ENCODE data around the gene SNAI3. TPM values are rescaled to one million over a fixed set of nuclear protein-coding genes. Genes with fewer than 3 reads are reported as not detected.

SNAI3 gene
- total and polyA plus RNA-seq, 9 donors: 3.8 to 11.8 (median 7.2) TPM

- 60% methylated on average over 1 of the region's 10 CpGs for WGBS (ENCODE audit: insufficient coverage)
- peaks cover 26% of the 10 kb centered on the region for H3K36me3 ChIP-seq (ENCODE audit: control insufficient read depth, insufficient read depth, low read length)
- peaks cover 8% of the 10 kb centered on the region for H3K27me3 ChIP-seq (ENCODE audit: control insufficient read depth, insufficient read depth, low read length)
- peaks cover 28% of the 10 kb centered on the region for H3K4me1 ChIP-seq (ENCODE audit: control insufficient read depth, insufficient read depth, low read length)
- no peak overlapping the region for H3K4me3 ChIP-seq (ENCODE audit: low read length)
- H3K27ac ChIP-seq (ENCODE audit: low read length): no peak overlapping the region
- no peak for DNase-seq
- no peaks in the 10 kb centered on the region for H3K9me3 ChIP-seq (replicated peaks; ENCODE audit: control insufficient read depth, low read depth, low read length)
Observed at GRCh38 chr16:88692861-88693260, 6.6 kb upstream of the SNAI3 start.

- peaks cover 18% of the 10 kb centered on the region for H3K36me3 ChIP-seq (ENCODE audit: control insufficient read depth, insufficient read depth, low read length)
- no peak overlapping the region for H3K27ac ChIP-seq (ENCODE audit: low read length)
- H3K27me3 ChIP-seq (ENCODE audit: control insufficient read depth, insufficient read depth, low read length): peaks cover 16% of the 10 kb centered on the region
- no peaks in the 10 kb centered on the region for H3K9me3 ChIP-seq (replicated peaks; ENCODE audit: control insufficient read depth, low read depth, low read length)
- DNase-seq: no peak
- H3K4me1 ChIP-seq (ENCODE audit: control insufficient read depth, insufficient read depth, low read length): peaks cover 36% of the 10 kb centered on the region
- 77% methylated on average over 25 of the region's 26 CpGs for WGBS (ENCODE audit: insufficient coverage)
- H3K4me3 ChIP-seq (ENCODE audit: low read length): no peak overlapping the region
Observed at GRCh38 chr16:88691924-88692560, 5.7 kb upstream of the SNAI3 start.

GRCh38 chr16:88691129-88691813, 5.0 kb upstream of the SNAI3 start:
- DNase-seq: no peak
- Histone ChIP-seq H3K36me3 (ENCODE audit: control insufficient read depth, insufficient read depth, low read length) (peaks cover 10% of the 10 kb centered on the region), H3K4me1 (ENCODE audit: control insufficient read depth, insufficient read depth, low read length) (peaks cover 39% of the 10 kb centered on the region), H3K4me3 (ENCODE audit: low read length) (no peak overlapping the region), H3K27me3 (ENCODE audit: control insufficient read depth, insufficient read depth, low read length) (peaks cover 21% of the 10 kb centered on the region), H3K27ac (ENCODE audit: low read length) (no peak overlapping the region), H3K9me3 (replicated peaks; ENCODE audit: control insufficient read depth, low read depth, low read length) (no peaks in the 10 kb centered on the region)
- 81% methylated on average over 32 of the region's 33 CpGs for WGBS (ENCODE audit: insufficient coverage)

GRCh38 chr16:88690341-88691128, 4.2 kb upstream of the SNAI3 start:
- H3K4me1 ChIP-seq (ENCODE audit: control insufficient read depth, insufficient read depth, low read length): peaks cover 38% of the 10 kb centered on the region
- no peak overlapping the region for H3K4me3 ChIP-seq (ENCODE audit: low read length)
- H3K36me3 ChIP-seq (ENCODE audit: control insufficient read depth, insufficient read depth, low read length): peaks cover 4% of the 10 kb centered on the region
- no peak overlapping the region for H3K27ac ChIP-seq (ENCODE audit: low read length)
- no peak for DNase-seq
- peaks cover 28% of the 10 kb centered on the region for H3K27me3 ChIP-seq (ENCODE audit: control insufficient read depth, insufficient read depth, low read length)
- 76% methylated on average over 20 of the region's 21 CpGs for whole genome bisulfite sequencing (ENCODE audit: insufficient coverage)
- H3K9me3 ChIP-seq (replicated peaks; ENCODE audit: control insufficient read depth, low read depth, low read length): no peaks in the 10 kb centered on the region

- no peak overlapping the region for H3K4me3 ChIP-seq (ENCODE audit: low read length)
- peak overlapping the region; percentile 65 for H3K27ac ChIP-seq (ENCODE audit: low read length)
- H3K36me3 ChIP-seq (ENCODE audit: control insufficient read depth, insufficient read depth, low read length): no peaks in the 10 kb centered on the region
- H3K9me3 ChIP-seq (replicated peaks; ENCODE audit: control insufficient read depth, low read depth, low read length): no peaks in the 10 kb centered on the region
- peak; percentile 44 for DNase-seq
- H3K27me3 ChIP-seq (ENCODE audit: control insufficient read depth, insufficient read depth, low read length): peaks cover 49% of the 10 kb centered on the region
- H3K4me1 ChIP-seq (ENCODE audit: control insufficient read depth, insufficient read depth, low read length): peaks cover 33% of the 10 kb centered on the region
- WGBS (ENCODE audit: insufficient coverage): 33% methylated on average over 22 of the region's 28 CpGs
Observed at GRCh38 chr16:88688013-88688778, 1.9 kb upstream of the SNAI3 start.

- no CpG with 5 or more reads among the region's 3 CpGs for WGBS (ENCODE audit: insufficient coverage)
- peak overlapping the region; percentile 65 for H3K27ac ChIP-seq (ENCODE audit: low read length)
- H3K36me3 ChIP-seq (ENCODE audit: control insufficient read depth, insufficient read depth, low read length): no peaks in the 10 kb centered on the region
- no peaks in the 10 kb centered on the region for H3K9me3 ChIP-seq (replicated peaks; ENCODE audit: control insufficient read depth, low read depth, low read length)
- DNase-seq: no peak
- H3K4me1 ChIP-seq (ENCODE audit: control insufficient read depth, insufficient read depth, low read length): peaks cover 33% of the 10 kb centered on the region
- peaks cover 49% of the 10 kb centered on the region for H3K27me3 ChIP-seq (ENCODE audit: control insufficient read depth, insufficient read depth, low read length)
- H3K4me3 ChIP-seq (ENCODE audit: low read length): no peak overlapping the region
Observed at GRCh38 chr16:88687676-88688012, 1.3 kb upstream of the SNAI3 start.

- no peak for DNase-seq
- no peaks in the 10 kb centered on the region for H3K9me3 ChIP-seq (replicated peaks; ENCODE audit: control insufficient read depth, low read depth, low read length)
- H3K27ac ChIP-seq (ENCODE audit: low read length): peak overlapping the region; percentile 71
- H3K4me3 ChIP-seq (ENCODE audit: low read length): no peak overlapping the region
- WGBS (ENCODE audit: insufficient coverage): 46% methylated on average over 4 of the region's 10 CpGs
- H3K4me1 ChIP-seq (ENCODE audit: control insufficient read depth, insufficient read depth, low read length): peaks cover 33% of the 10 kb centered on the region
- H3K27me3 ChIP-seq (ENCODE audit: control insufficient read depth, insufficient read depth, low read length): peaks cover 50% of the 10 kb centered on the region
- H3K36me3 ChIP-seq (ENCODE audit: control insufficient read depth, insufficient read depth, low read length): no peaks in the 10 kb centered on the region
Observed at GRCh38 chr16:88687254-88687576, 908 bp upstream of the SNAI3 start.

GRCh38 chr16:88686062-88686438, 257 bp downstream of the SNAI3 start:
- Histone ChIP-seq H3K4me1 (ENCODE audit: control insufficient read depth, insufficient read depth, low read length) (peaks cover 35% of the 10 kb centered on the region), H3K27ac (ENCODE audit: low read length) (no peak overlapping the region), H3K9me3 (replicated peaks; ENCODE audit: control insufficient read depth, low read depth, low read length) (no peaks in the 10 kb centered on the region), H3K27me3 (ENCODE audit: control insufficient read depth, insufficient read depth, low read length) (peaks cover 58% of the 10 kb centered on the region), H3K36me3 (ENCODE audit: control insufficient read depth, insufficient read depth, low read length) (no peaks in the 10 kb centered on the region), H3K4me3 (ENCODE audit: low read length) (peak overlapping the region; percentile 44)
- WGBS (ENCODE audit: insufficient coverage): 0% methylated on average over 23 of the region's 25 CpGs
- DNase-seq: no peak

- Histone ChIP-seq H3K4me3 (ENCODE audit: low read length) (peak overlapping the region; percentile 44), H3K36me3 (ENCODE audit: control insufficient read depth, insufficient read depth, low read length) (no peaks in the 10 kb centered on the region), H3K4me1 (ENCODE audit: control insufficient read depth, insufficient read depth, low read length) (peaks cover 35% of the 10 kb centered on the region), H3K27me3 (ENCODE audit: control insufficient read depth, insufficient read depth, low read length) (peaks cover 58% of the 10 kb centered on the region), H3K27ac (ENCODE audit: low read length) (no peak overlapping the region), H3K9me3 (replicated peaks; ENCODE audit: control insufficient read depth, low read depth, low read length) (no peaks in the 10 kb centered on the region)
- no peak for DNase-seq
- WGBS (ENCODE audit: insufficient coverage): 5% methylated on average over 10 of the region's 33 CpGs
Observed at GRCh38 chr16:88685156-88686061, 898 bp downstream of the SNAI3 start.

All from muscle of leg (tissue), 11 donors.